ENCODE results near the gene PDGFRA.

- TF ChIP-seq YY1 (tag by site-specific recombination; IDR thresholded peaks at IDR 0.05), result no peak
- TF ChIP-seq CTCF (tag by site-specific recombination; IDR thresholded peaks at IDR 0.05), result no peak
- no peak for TF ChIP-seq ZNF391 (tag by site-specific recombination; IDR thresholded peaks at IDR 0.05; ENCODE audit: borderline replicate concordance, low read depth)
- no peak for TF ChIP-seq ATF2 (tag by site-specific recombination; IDR thresholded peaks at IDR 0.05; ENCODE audit: low read depth)
- TF ChIP-seq ZNF501 (tag by site-specific recombination; IDR thresholded peaks at IDR 0.05), result no peak
- TF ChIP-seq ZNF341 (tag by site-specific recombination; IDR thresholded peaks at IDR 0.05; ENCODE audit: low read depth), result no peak
- TF ChIP-seq ZBTB8A (tag by site-specific recombination; IDR thresholded peaks at IDR 0.05), result no peak
- no peak for TF ChIP-seq PRDM2 (tag by site-specific recombination; IDR thresholded peaks at IDR 0.05; ENCODE audit: borderline replicate concordance)
- TF ChIP-seq, protein P1, sequence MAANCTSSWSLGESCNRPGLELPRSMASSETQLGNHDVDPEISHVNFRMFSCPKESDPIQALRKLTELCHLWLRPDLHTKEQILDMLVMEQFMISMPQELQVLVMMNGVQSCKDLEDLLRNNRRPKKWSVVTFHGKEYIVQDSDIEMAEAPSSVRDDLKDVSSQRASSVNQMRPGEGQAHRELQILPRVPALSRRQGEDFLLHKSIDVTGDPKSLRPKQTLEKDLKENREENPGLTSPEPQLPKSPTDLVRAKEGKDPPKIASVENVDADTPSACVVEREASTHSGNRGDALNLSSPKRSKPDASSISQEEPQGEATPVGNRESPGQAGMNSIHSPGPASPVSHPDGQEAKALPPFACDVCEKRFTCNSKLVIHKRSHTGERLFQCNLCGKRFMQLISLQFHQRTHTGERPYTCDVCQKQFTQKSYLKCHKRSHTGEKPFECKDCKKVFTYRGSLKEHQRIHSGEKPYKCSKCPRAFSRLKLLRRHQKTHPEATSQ (tag by site-specific recombination; IDR thresholded peaks at IDR 0.05), result no peak
Observed at GRCh38 chr4:54185044-54185780, 43.9 kb upstream of the PDGFRA start.

Data from HEK293 (cell line).